K562 (cell line): Measurements from ENCODE around the gene SRPK1. TPM values are rescaled to one million over a fixed set of nuclear protein-coding genes. Genes with fewer than 3 reads are reported as not detected.
A peak's percentile ranks its signal among the peaks of the same experiment; 100 is the strongest.

Experiments used
- NR3C1 ChIP-seq: sonication (generic); formaldehyde crosslinking; IDR thresholded peaks from 2 replicates; pipeline ENCODE4 v1.8.1; 2022; ENCODE audit warnings: missing genetic modification reagents
- PML ChIP-seq: IDR thresholded peaks from 2 replicates; pipeline ENCODE4 v1.6.1; 2012; ENCODE audit warnings: low read length, inconsistent platforms
- RCOR1 ChIP-seq, 2 experiments: IDR thresholded peaks; 2 replicates each; pipeline ENCODE4 v1.6.1; 2012; ENCODE audit warnings: low read depth in 2 of 2, low read length in 2 of 2, borderline replicate concordance in 1 of 2, improper control_type of control experiment in 1 of 2
- RNF2 ChIP-seq: sonication (generic); IDR thresholded peaks from 2 replicates; pipeline ENCODE4 v1.6.1; 2016
- SNIP1 ChIP-seq: fragments of 450-650 bp; IDR thresholded peaks from 2 replicates; pipeline ENCODE4 v1.7.1; 2017; ENCODE audit warnings: low read depth, mild to moderate bottlenecking
- TEAD1 ChIP-seq, 2 experiments: fragments of 450-650 bp in 1 of 2; sonication (generic) in 1 of 2; formaldehyde crosslinking; IDR thresholded peaks; 2 replicates each; pipeline versions ENCODE4 v1.4.0 to v1.8.0; 2020 to 2022; ENCODE audit warnings: mild to moderate bottlenecking in 2 of 2, missing genetic modification reagents in 1 of 2
- ZBTB7A ChIP-seq: IDR thresholded peaks from 2 replicates; pipeline ENCODE4 v1.6.1; 2011; ENCODE audit warnings: low read depth, mild to moderate bottlenecking, low read length, moderate library complexity, borderline replicate concordance; ENCODE audit not compliant: control insufficient read depth
- polyA plus RNA-seq, 8 experiments: library from polyadenylated mRNA; depleted of rRNA in 4 of 8; stranded (reverse) in 5 of 8; unstranded in 3 of 8; fragments of >200 nt; fragmentation: Nextera tagmentation in 2 of 8; fragmentation: Illumina TruSeq in 1 of 8; extraction: Ambion mirVana in 2 of 8; extraction: Trizol in 1 of 8; gene quantifications; 2 replicates each; pipeline versions ENCODE4 v1.2.1 to v1.2.3, GENCODE V29; 2011 to 2014; ENCODE audit warnings: inconsistent platforms in 1 of 8, missing spikeins in 1 of 8
- total RNA-seq, 7 experiments: library from RNA; depleted of rRNA in 6 of 7; stranded (reverse); fragments of >200 nt in 6 of 7; fragmentation: Illumina TruSeq in 2 of 7; extraction: Trizol in 2 of 7; gene quantifications; 2 replicates each; pipeline versions ENCODE4 v1.2.1 to v1.2.3, GENCODE V29; 2011 to 2021; ENCODE audit warnings: low replicate concordance in 1 of 7
- TF ChIP-seq, protein P1 (sequence below): fragments of 250-450 bp; sonication (Bioruptor Pico); IDR thresholded peaks from 2 replicates; pipeline ENCODE4 v1.5.0; 2022; ENCODE audit warnings: mild to moderate bottlenecking
- TF ChIP-seq, protein P2 (sequence below), 3 experiments: fragments of 200-800 bp in 1 of 3; fragments of 250-450 bp in 1 of 3; fragments of 450-650 bp in 1 of 3; sonication (Bioruptor Pico) in 1 of 3; sonication (Bioruptor generic) in 1 of 3; formaldehyde crosslinking in 1 of 3; IDR thresholded peaks; 2 replicates each; pipeline versions ENCODE4 v1.6.1 to v1.8.0; 2016 to 2022; ENCODE audit warnings: mild to moderate bottlenecking in 2 of 3, missing genetic modification characterization in 2 of 3, missing compliant biosample characterization in 1 of 3, moderate library complexity in 1 of 3
- TF ChIP-seq, protein P3 (sequence below): sonication (generic); formaldehyde crosslinking; IDR thresholded peaks from 2 replicates; pipeline ENCODE4 v1.8.0; 2022; ENCODE audit warnings: mild to moderate bottlenecking, missing genetic modification reagents, borderline replicate concordance
- TF ChIP-seq, protein P4 (sequence below): fragments of 200-800 bp; sonication (Bioruptor generic); IDR thresholded peaks from 2 replicates; pipeline ENCODE4 v1.6.1; 2017; ENCODE audit warnings: missing genetic modification characterization, missing compliant biosample characterization
- TF ChIP-seq, protein P5 (sequence below), 2 experiments: IDR thresholded peaks in 1 of 2; conservative IDR thresholded peaks in 1 of 2; 2 replicates each; pipeline ENCODE4 v1.6.1; 2016; ENCODE audit warnings: low read depth in 2 of 2, mild to moderate bottlenecking in 1 of 2, missing compliant biosample characterization in 1 of 2, missing genetic modification characterization in 1 of 2, moderate library complexity in 1 of 2

The SRPK1 gene
- total and polyA plus RNA-seq, 9 of the 15 experiments (the other 6 are each of a cell fraction or from before 2014, with no cell fraction given) = 99.6 to 185 (median 159) TPM

DNA sequence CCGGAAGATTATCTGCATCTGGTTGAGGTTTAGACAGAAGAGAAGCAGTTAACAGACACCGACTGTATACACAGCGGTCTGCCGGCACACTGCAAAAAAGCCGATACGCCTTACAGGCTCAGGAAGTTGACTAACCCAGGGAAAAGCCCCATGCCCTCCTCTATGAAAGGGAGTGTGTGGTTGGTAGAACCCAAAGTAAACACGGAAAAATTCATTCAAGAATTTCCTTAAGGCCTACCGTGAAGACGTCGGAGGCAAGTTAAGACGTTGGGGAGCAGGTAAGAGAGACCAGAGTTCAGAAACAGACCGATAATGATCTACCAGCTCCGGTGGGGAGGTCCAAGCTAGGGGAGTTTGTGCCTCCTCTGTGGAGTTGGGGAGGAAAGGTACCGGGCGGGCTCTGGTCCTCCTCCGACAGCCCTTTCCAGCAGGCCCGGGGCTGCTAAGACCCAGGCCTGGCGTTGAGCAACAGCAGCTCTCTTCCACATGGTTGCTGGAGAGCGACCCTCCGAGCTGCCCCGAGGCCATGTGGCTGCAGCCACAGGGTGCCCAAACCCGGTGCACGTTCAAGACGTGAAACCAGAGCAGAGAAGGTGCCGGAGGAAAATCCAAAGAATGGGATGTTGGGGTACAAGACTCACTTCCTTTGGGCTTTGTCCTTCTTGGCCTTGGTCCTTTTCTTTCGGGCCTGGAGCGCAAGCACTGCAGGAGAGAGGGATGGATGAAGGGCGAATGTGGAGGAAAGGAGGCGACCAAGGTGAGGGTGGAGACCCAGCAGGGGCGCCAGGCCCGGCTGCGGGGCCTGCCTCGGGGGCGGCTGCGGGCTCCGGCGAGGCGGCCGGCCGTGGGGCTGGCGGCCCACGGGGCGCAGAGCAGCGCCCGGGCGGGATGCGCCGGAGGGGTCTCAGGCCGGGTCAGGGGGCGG is 809 bp downstream of the SRPK1 start (continued):
- TF ChIP-seq, protein P1, sequence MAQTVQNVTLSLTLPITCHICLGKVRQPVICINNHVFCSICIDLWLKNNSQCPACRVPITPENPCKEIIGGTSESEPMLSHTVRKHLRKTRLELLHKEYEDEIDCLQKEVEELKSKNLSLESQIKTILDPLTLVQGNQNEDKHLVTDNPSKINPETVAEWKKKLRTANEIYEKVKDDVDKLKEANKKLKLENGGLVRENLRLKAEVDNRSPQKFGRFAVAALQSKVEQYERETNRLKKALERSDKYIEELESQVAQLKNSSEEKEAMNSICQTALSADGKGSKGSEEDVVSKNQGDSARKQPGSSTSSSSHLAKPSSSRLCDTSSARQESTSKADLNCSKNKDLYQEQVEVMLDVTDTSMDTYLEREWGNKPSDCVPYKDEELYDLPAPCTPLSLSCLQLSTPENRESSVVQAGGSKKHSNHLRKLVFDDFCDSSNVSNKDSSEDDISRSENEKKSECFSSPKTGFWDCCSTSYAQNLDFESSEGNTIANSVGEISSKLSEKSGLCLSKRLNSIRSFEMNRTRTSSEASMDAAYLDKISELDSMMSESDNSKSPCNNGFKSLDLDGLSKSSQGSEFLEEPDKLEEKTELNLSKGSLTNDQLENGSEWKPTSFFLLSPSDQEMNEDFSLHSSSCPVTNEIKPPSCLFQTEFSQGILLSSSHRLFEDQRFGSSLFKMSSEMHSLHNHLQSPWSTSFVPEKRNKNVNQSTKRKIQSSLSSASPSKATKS (CRISPR knock-in tag) = no peak
- TF ChIP-seq, protein P2, sequence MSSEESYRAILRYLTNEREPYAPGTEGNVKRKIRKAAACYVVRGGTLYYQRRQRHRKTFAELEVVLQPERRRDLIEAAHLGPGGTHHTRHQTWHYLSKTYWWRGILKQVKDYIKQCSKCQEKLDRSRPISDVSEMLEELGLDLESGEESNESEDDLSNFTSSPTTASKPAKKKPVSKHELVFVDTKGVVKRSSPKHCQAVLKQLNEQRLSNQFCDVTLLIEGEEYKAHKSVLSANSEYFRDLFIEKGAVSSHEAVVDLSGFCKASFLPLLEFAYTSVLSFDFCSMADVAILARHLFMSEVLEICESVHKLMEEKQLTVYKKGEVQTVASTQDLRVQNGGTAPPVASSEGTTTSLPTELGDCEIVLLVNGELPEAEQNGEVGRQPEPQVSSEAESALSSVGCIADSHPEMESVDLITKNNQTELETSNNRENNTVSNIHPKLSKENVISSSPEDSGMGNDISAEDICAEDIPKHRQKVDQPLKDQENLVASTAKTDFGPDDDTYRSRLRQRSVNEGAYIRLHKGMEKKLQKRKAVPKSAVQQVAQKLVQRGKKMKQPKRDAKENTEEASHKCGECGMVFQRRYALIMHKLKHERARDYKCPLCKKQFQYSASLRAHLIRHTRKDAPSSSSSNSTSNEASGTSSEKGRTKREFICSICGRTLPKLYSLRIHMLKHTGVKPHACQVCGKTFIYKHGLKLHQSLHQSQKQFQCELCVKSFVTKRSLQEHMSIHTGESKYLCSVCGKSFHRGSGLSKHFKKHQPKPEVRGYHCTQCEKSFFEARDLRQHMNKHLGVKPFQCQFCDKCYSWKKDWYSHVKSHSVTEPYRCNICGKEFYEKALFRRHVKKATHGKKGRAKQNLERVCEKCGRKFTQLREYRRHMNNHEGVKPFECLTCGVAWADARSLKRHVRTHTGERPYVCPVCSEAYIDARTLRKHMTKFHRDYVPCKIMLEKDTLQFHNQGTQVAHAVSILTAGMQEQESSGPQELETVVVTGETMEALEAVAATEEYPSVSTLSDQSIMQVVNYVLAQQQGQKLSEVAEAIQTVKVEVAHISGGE (CRISPR knock-in tag; IDR thresholded peaks at IDR 0.05) = no peak
- TF ChIP-seq PML = no peak
- TF ChIP-seq SNIP1 = no peak
- TF ChIP-seq, protein P3, sequence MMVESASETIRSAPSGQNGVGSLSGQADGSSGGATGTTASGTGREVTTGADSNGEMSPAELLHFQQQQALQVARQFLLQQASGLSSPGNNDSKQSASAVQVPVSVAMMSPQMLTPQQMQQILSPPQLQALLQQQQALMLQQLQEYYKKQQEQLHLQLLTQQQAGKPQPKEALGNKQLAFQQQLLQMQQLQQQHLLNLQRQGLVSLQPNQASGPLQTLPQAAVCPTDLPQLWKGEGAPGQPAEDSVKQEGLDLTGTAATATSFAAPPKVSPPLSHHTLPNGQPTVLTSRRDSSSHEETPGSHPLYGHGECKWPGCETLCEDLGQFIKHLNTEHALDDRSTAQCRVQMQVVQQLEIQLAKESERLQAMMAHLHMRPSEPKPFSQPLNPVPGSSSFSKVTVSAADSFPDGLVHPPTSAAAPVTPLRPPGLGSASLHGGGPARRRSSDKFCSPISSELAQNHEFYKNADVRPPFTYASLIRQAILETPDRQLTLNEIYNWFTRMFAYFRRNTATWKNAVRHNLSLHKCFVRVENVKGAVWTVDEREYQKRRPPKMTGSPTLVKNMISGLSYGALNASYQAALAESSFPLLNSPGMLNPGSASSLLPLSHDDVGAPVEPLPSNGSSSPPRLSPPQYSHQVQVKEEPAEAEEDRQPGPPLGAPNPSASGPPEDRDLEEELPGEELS = peak; percentile 57
- TF ChIP-seq NR3C1 (CRISPR knock-in tag) = no peak; the same call in 1 of the 2 replicates
- 0 out of 2 replicates have a peak, but pooled peaks have one; percentile 2 for TF ChIP-seq ZBTB7A
- peak in 1 of 2 experiments; percentile 68; a peak in 1 of 4 replicates for TF ChIP-seq TEAD1 (CRISPR knock-in tag; IDR thresholded peaks at IDR 0.05)
- no peak for TF ChIP-seq RCOR1 (IDR thresholded peaks at IDR 0.05; ENCODE audit: borderline replicate concordance in 1 of 2, low read depth in 2 of 2, low read length in 2 of 2)
- TF ChIP-seq RNF2 = no peak
- TF ChIP-seq, protein P4, sequence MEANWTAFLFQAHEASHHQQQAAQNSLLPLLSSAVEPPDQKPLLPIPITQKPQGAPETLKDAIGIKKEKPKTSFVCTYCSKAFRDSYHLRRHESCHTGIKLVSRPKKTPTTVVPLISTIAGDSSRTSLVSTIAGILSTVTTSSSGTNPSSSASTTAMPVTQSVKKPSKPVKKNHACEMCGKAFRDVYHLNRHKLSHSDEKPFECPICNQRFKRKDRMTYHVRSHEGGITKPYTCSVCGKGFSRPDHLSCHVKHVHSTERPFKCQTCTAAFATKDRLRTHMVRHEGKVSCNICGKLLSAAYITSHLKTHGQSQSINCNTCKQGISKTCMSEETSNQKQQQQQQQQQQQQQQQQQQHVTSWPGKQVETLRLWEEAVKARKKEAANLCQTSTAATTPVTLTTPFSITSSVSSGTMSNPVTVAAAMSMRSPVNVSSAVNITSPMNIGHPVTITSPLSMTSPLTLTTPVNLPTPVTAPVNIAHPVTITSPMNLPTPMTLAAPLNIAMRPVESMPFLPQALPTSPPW (CRISPR knock-in tag) = peak; percentile 21; the same call in 1 of the 2 replicates
- TF ChIP-seq, protein P5, sequence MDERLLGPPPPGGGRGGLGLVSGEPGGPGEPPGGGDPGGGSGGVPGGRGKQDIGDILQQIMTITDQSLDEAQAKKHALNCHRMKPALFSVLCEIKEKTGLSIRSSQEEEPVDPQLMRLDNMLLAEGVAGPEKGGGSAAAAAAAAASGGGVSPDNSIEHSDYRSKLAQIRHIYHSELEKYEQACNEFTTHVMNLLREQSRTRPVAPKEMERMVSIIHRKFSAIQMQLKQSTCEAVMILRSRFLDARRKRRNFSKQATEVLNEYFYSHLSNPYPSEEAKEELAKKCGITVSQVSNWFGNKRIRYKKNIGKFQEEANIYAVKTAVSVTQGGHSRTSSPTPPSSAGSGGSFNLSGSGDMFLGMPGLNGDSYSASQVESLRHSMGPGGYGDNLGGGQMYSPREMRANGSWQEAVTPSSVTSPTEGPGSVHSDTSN (CRISPR knock-in tag; IDR thresholded peaks at IDR 0.05; ENCODE audit: low read depth) = no peak
- TF ChIP-seq, protein P5 (tag; conservative IDR thresholded peaks at IDR 0.05; ENCODE audit: low read depth) = no peak
